GM21423 (cell line): Measurements from ENCODE around the gene TRPM6.

Source experiments
- ATAC-seq: cut with Tn5 transposase; IDR thresholded peaks from one replicate; pipeline ENCODE4 v1.9.1; 2021; ENCODE audit warnings: mild to moderate bottlenecking, moderate library complexity; ENCODE audit not compliant: unreplicated experiment

Gene TRPM6

GRCh38 chr9:74777136-74777879 is 110.4 kb downstream of the TRPM6 start:
- ATAC-seq = peak; percentile 65

DNA sequence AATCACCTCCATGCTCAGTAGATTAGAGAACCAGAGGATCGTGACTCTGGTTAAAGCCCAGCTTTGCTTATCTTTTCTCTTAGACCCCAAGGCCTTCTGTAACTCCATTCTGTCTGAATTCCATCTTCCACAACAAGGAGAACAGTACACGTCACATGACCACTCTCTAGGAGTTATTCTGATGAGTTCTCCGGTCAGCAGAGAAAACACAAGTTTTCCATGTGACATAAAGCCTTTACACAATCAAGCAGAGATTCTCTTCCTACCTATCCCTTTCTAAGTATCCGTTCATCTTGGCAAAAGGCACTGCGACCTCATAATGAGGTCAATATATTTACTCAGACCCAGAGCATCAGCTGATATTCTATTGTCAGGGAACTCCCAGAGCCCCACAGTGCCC is 112.3 kb downstream of the TRPM6 start:
- no peak for ATAC-seq

DNA sequence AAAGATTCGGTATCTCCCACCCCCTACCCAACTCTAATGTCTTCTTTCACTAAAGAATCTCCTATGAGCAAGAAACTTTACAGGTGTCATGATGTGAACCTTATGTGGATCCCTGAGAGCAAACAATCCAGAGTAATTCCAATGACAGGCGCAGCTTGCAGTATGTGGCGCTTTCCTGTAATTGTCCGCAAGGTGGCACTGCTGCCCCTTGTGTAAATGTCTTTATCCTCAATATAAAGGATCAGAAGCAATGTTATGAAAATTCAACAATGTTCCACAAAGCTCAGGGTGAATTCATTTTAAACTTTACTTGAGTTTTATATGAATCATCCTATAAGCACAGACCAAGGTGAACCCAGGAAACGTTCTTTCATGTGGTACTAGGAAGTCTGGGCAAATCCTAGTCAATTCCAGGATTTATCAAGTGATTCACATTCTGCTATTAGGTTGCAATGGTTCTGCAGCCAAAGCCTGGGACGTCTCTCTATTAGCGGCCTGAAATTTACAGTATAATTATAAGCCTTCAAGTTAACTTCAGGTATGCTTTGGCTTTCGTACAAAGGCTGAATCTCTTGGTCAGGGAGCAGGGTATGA is 113.7 kb downstream of the TRPM6 start:
- peak; percentile 55 for ATAC-seq

- no peak for ATAC-seq
Measured at GRCh38 chr9:74772121-74772520, 115.6 kb downstream of the TRPM6 start.

DNA sequence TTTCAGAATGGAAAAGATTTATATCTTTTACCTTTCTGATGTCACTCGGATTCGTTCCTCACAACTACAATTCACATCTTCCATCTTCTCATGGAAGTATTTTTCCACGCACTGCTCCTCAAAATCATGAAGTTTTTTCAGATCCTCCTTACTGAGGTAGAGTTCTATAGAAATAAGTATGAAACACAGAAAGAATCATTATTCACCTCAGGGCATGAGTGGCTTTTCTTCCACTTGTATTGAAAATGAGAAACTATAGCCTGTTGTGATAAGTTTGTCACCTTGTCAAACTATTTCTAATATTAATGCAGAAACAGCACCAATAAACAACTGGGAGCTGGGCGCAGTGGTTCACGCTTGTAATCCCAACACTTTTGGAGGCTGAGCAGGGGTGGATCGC is 116.0 kb downstream of the TRPM6 start:
- no peak for ATAC-seq

DNA sequence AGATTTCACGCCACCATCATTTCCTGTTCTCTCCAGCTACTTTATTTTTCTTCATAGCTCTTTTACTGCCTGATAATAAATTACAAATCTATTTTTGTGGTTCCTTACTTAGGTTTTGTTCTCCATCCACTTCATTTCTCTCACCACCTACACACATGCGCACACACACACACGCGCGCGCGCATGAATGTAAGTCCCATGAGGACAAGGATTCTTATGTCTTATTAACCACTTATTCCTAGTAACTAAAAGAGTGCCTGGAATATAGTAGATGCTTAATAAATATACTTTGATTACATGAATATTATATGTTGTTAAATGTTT is 116.5 kb downstream of the TRPM6 start:
- ATAC-seq = no peak

- ATAC-seq = peak; percentile 65
Measured at GRCh38 chr9:74770508-74771261, 117.0 kb downstream of the TRPM6 start.

DNA sequence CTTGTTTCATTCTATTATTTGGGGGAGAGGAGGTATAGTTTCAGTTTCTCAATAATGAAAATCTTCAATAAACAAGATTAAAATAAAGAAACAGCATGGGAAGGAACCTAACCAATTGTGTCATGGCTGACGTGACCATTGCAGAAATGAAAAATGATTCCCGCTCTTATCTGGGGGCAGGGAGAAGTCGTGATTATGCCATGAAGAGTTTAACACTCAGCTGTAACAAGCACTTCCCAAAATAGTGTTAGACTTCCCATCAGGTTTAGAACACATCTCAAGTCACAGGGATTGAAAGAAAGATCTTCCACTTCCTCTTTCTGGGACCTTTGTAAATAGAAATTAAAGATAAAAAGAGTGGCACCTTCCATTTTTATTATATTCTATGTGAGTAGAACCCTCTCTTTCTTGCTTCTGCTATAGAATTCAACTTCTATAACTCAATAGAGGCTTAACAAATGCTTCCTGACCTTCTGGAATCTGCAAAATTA is 122.2 kb downstream of the TRPM6 start:
- no peak for ATAC-seq

- ATAC-seq = no peak
Measured at GRCh38 chr9:74762950-74763349, 124.8 kb downstream of the TRPM6 start.

- no peak for ATAC-seq
Measured at GRCh38 chr9:74760031-74760700, 127.6 kb downstream of the TRPM6 start.

DNA sequence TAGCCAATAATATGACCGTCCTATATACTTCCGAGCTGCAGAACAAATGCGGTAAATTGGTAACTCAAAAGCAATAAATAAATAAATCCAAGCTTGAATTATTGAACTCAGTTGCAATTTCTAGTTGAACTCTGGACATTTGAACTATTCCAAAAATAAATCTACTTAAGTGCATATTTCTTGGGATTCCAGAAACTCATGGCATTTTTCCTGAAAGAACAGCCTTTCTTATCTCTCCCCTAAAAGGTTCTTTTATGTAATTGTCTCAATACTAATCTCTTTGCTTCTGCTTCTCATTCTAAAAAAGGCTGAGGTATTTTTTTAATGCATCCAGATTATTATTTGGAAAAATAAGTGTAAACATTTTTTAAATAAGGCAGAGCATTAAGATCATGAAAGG is 131.7 kb downstream of the TRPM6 start:
- no peak for ATAC-seq

GRCh38 chr9:74755355-74755754 is 132.4 kb downstream of the TRPM6 start:
- ATAC-seq = no peak

GRCh38 chr9:74753650-74754049 is 134.1 kb downstream of the TRPM6 start:
- ATAC-seq = no peak

DNA sequence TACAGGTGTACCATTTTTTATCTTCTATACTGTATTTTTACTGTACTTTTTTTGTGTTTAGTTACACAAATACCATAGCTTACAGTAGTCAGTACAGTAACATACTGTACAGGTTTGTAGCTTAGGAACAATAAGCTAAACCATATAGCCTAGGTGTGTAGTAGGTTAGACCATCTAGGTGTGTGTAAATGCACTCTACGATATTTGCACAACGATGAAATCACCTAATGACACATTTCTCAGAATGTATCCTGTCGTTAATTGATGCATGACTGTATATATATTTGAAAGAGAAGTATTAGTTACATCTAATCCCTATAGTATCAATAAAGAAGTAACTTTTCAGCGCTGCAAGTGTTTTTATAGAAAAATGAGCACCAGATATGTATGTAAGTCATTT is 138.8 kb downstream of the TRPM6 start:
- ATAC-seq = no peak

DNA sequence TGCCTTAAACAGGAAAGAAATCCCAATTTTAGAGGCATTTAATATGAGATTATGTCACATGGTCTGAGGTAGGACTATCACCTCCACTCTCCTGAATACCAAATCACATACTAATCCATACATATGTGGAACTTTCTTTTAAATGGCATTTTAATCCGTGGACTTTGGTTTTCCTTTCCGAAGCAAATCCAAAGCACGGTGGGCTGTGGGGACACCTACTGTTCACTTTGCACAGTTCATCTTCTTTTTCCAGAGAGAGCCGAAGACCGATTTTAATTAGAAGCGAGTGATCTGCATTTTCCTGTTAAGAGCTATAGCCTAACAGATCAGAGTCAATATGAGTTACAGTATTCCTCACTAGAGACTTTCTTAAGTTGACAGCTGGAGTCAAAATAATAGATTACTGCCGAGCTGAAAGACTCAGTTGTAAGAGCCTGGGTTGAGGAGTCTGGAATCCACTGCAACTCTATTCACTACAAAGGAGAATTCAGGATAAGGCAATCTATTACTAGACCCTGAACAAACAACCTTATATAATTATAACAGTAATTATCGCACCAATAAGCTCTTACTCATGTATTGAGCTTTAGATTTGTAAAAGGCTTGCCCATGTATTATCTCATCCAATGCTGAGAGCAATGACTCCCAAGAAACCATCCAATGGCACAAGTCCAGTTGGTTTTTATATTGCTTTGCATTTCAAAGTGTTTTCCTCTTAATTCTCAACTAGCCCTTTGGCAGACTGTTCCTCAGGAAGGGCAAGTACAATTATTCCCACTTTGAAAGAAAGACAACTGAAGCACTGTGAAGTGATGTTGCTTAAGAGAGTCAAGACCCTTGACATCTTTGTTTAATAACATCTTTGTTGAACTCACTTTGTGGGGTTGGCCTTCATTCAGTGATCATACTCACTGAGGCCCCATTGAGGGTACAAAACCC is 144.7 kb downstream of the TRPM6 start:
- no peak for ATAC-seq

DNA sequence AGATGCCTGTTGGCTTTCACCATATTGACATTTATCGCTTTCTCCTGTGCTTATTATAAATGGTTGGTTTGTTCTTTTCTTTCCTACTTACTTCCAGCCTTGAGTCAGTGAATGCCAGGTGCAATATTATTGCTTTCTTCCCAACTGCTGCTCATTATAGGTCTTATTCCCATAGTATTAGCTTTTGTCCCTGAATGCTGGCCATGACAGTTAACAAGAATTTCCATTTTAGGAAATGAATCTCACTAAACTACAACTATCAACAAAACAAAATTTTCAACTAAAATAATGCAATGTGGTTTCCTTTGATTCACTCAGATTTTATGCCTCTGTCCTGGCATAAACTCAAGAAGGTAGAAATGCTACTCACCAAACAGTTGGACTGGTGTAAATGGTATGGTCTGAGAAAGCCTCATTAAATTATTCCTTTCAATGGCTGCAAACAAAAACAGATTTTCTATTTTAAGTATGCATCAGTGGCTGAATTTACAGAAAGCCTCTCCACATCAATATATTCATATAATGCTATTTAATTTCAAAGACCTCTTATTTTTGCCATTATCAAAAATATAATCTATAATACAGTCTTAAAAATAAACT is 145.4 kb downstream of the TRPM6 start:
- no peak for ATAC-seq

- ATAC-seq = no peak
Measured at GRCh38 chr9:74736646-74737045, 151.1 kb downstream of the TRPM6 start.

DNA sequence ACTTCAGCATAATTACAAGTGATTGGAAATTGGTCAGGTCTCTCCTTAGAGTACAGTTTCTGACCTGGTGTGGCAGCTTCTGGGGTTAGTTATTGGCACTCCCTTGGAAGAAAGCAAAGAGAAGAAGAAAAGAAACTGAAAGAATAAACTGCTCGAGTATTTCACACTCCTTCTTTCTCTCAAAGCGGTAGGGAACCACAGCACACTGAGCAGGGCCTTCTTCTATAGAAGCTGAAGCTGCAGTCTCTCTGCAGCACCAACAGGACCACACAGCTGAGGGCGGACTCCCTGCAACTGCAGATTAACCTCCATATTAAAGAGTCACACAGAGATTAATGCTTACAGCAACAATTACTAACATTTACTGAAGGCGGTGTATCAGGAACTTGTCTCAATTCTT is 152.0 kb downstream of the TRPM6 start:
- no peak for ATAC-seq

GRCh38 chr9:74729136-74729695 is 158.5 kb downstream of the TRPM6 start:
- ATAC-seq = no peak

DNA sequence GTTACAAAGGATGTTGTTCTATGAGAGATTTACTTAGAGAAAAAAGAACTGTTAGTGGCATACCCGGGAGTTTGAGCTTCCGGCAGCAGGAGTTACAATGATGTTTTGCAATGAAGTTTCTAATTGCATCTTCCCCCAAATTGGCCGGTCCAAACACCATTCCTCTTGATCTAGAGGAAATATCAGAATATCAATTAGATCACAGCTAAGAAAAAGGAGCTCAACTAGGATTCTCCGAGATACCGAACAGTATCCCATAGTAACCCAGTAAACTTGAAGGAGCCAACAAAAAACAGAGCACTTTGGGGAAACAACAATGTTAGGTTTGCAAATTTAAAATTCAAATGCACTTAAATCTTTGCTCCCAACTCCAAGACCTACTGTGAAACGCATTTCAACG is 159.5 kb downstream of the TRPM6 start:
- ATAC-seq = no peak
